Lung microvascular endothelial cell (primary cell): ENCODE measurements around the gene STARD13. TPM values are rescaled to one million over a fixed set of nuclear protein-coding genes. Genes with fewer than 3 reads are reported as not detected.

Experiments used
- DNase-seq, 2 donors: peaks; one replicate each; pipeline versions ENCODE4 v3.0.0 to v3.0.0-alpha.2; 2010; ENCODE audit warnings: low read depth in 2 of 2
- total RNA-seq: library from RNA; depleted of rRNA; stranded (reverse); fragments of >200 nt; gene quantifications from 2 replicates; pipeline ENCODE4 v1.2.1, GENCODE V29; 2014

Gene STARD13
- total RNA-seq, 1 donor from 2014 or later, result 23.6 TPM

GRCh38 chr13:33199289-33199850 lies 86.2 kb downstream of the STARD13 start:
- no peak for DNase-seq

- peak in 1 of 2 donors; percentile 77 for DNase-seq
Observed at GRCh38 chr13:33197541-33197971, 88.0 kb downstream of the STARD13 start.

- DNase-seq, result no peak
Observed at GRCh38 chr13:33196767-33197166, 88.8 kb downstream of the STARD13 start.

GRCh38 chr13:33195693-33196464 lies 89.7 kb downstream of the STARD13 start:
- no peak for DNase-seq

GRCh38 chr13:33194820-33195692 lies 90.5 kb downstream of the STARD13 start:
- peak; percentile 90 to 94 for DNase-seq

GRCh38 chr13:33193428-33193974 lies 92.1 kb downstream of the STARD13 start:
- peak; percentile 44 to 64 for DNase-seq

GRCh38 chr13:33191425-33192210 lies 93.9 kb downstream of the STARD13 start:
- no peak for DNase-seq

GRCh38 chr13:33189470-33189869 lies 96.1 kb downstream of the STARD13 start:
- DNase-seq, result no peak

GRCh38 chr13:33188093-33188882 lies 97.3 kb downstream of the STARD13 start:
- DNase-seq, result peak; percentile 32 to 60

- peak; percentile 60 to 71 for DNase-seq
Observed at GRCh38 chr13:33186861-33187291, 98.7 kb downstream of the STARD13 start.

GRCh38 chr13:33185853-33186252 lies 99.7 kb downstream of the STARD13 start:
- peak in 1 of 2 donors; percentile 31 for DNase-seq

- no peak for DNase-seq
Observed at GRCh38 chr13:33184530-33184929, 101.0 kb downstream of the STARD13 start.

- no peak for DNase-seq
Observed at GRCh38 chr13:33184112-33184490, 101.5 kb downstream of the STARD13 start.

- DNase-seq, result no peak
Observed at GRCh38 chr13:33183431-33184111, 102.0 kb downstream of the STARD13 start.

- DNase-seq, result no peak
Observed at GRCh38 chr13:33182729-33183128, 102.8 kb downstream of the STARD13 start.

- DNase-seq, result no peak
Observed at GRCh38 chr13:33181264-33181663, 104.3 kb downstream of the STARD13 start.

GRCh38 chr13:33180122-33180804 lies 105.3 kb downstream of the STARD13 start:
- no peak for DNase-seq

GRCh38 chr13:33179463-33179862 lies 106.1 kb downstream of the STARD13 start:
- DNase-seq, result no peak
